RKO (cell line): ENCODE data around the gene SULT2B1.
A peak's percentile ranks its signal among the peaks of the same experiment; 100 is the strongest.
"Not testable (repeated sequence)": the region's sequence is repeated elsewhere in the genome, so short reads cannot be mapped to it uniquely, and the experiment has no call there.

Experiments used
- DNase-seq: peaks from one replicate; pipeline ENCODE4 v3.0.0-alpha.2; 2016; ENCODE audit warnings: low spot score

The SULT2B1 gene

DNA sequence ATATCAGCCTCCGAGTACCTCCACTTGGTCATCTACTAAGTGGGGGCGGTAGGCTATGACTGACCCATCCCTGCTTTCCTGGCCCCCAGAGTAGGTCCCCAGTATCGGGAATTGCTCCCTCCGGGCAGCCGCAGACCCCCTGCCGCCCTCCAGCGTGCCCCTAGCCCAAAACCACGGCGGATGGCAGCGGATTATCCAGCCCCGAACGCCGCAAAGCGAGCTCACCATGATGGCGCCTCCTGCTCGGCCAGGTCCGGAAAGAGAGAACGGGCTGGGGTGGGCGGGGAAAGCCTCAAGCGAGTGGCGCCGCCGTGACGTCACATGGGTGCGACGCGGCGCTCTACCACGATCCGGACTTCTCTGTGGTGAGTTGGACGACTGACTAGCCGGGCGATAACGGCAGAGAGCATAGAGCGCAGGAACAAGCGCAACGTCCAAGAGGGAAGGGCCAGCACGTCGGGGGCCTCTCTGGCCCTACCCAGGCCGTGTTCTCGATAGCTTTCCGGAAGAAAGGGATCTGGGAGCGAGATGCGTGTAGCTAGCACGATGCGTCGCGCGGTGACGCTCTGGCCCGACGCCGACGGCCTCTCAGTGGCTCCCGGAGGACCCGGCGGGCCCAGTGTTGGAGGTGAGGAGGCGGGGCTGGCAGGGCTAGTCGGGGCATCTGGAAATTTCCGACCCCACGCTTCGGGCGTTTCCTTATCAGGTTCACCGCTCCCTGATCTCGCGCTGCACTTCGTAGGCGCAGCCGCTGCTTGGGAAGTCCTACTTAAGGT is 67.1 kb downstream of the SULT2B1 start, which contains the start of the genes RPL18 and SPHK2:
Gene RPL18, minus strand, starts transcription at position 263 of the 776 bp plus-strand sequence. Its CDS starts 35 bp downstream, at position 228.
Gene SPHK2, plus strand, starts transcription at position 591 of the 776 bp plus-strand sequence. CDS start 1,009 bp downstream, outside the sequence.
- peak; percentile 99 for DNase-seq

DNA sequence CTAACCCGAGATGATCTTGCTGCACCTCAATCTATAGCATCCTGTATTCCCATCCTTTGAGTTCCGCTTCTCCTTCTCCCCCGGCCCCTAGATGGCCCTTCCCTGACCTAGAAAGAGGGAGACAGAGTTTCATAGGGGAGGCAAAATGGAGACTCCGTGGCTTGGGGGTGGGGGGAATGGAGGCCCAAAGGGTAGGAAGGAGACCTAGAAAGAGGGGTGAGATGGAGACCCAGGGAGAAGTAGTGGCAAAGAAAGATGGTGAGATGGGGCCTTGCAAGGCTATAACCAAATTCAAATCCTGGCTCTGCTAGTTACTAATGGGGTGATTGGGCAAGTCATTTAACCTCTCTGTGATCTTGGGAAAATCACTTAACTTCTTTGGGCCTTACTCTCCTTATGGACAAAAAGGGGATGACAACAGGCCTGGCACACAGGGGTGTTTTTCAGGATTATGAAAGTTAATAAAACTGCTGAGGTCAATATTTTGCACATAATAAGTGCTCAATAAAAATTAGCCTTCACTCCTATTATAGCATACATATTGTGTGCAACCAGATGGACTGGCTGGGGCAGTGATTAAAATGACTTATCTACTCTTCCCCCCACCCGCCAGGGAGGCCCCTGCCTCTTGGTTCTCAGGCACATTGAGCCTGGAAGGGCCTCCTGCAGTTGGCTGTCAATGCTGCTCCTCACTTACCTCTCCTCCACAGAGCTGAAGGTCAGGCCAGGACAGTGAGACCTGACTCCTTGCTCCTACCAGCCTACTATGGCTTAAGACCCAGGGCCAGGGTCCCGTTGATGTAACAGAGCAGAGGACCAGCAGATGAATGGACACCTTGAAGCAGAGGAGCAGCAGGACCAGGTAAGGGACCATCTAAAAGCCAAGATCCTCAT is 68.0 kb downstream of the SULT2B1 start:
- peak; percentile 52 for DNase-seq

DNA sequence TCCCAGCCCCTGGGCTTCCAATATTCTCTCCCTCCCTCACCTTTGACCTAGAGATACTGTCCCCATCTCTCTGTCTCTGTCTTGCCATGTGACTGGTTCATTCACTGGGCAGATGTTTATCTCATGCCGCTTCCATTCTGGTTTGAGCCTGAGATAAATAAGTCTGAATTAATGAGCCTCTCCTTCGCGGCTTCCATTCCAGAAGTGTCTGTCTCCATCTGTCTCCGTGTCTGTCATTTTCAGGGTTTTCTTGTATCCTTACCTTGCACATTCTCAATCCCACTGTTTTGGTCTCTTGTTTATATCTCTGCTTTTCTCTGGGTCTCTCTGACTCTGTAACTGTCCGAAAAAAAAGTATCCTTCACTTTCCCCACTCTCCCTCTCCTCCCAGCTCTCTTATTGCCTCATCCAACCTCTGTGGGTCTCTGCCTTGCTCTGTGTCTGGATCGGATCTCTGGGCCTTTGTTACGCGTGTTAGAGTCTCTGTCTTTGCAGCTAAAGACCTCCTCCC is 71.6 kb downstream of the SULT2B1 start:
- DNase-seq = no peak

- DNase-seq = no peak
Observed at GRCh38 chr19:48624067-48624594, 72.2 kb downstream of the SULT2B1 start.

- DNase-seq = no peak
Observed at GRCh38 chr19:48624791-48625723, 73.1 kb downstream of the SULT2B1 start.

DNA sequence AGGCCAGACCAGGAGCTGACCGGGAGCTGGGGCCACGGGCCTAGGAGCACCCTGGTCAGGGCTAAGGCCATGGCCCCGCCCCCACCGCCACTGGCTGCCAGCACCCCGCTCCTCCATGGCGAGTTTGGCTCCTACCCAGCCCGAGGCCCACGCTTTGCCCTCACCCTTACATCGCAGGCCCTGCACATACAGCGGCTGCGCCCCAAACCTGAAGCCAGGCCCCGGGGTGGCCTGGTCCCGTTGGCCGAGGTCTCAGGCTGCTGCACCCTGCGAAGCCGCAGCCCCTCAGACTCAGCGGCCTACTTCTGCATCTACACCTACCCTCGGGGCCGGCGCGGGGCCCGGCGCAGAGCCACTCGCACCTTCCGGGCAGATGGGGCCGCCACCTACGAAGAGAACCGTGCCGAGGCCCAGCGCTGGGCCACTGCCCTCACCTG is 73.9 kb downstream of the SULT2B1 start:
- DNase-seq = no peak

- no peak for DNase-seq
Observed at GRCh38 chr19:48627201-48627864, 75.4 kb downstream of the SULT2B1 start.

- DNase-seq = no peak
Observed at GRCh38 chr19:48627865-48628314, 75.9 kb downstream of the SULT2B1 start.

DNA sequence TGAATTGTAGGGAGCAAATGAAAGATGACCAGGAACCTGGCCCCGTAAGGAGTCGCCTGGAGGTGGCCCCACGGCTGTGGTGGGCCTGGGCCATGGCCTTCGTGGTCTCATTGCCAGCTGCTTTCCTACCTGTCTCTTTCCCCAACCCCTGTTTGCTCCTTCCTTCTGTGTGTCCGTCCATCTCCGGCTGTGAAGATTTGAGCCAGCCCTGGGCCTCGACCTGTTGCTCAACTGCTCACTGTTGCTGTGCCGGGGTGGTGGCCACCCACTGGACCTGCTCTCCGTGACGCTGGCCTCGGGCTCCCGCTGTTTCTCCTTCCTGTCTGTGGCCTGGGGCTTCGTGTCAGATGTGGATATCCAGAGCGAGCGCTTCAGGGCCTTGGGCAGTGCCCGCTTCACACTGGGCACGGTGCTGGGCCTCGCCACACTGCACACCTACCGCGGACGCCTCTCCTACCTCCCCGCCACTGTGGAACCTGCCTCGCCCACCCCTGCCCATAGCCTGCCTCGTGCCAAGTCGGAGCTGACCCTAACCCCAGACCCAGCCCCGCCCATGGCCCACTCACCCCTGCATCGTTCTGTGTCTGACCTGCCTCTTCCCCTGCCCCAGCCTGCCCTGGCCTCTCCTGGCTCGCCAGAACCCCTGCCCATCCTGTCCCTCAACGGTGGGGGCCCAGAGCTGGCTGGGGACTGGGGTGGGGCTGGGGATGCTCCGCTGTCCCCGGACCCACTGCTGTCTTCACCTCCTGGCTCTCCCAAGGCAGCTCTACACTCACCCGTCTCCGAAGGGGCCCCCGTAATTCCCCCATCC is 76.7 kb downstream of the SULT2B1 start:
- no peak for DNase-seq

DNA sequence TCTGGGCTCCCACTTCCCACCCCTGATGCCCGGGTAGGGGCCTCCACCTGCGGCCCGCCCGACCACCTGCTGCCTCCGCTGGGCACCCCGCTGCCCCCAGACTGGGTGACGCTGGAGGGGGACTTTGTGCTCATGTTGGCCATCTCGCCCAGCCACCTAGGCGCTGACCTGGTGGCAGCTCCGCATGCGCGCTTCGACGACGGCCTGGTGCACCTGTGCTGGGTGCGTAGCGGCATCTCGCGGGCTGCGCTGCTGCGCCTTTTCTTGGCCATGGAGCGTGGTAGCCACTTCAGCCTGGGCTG is 77.3 kb downstream of the SULT2B1 start:
- DNase-seq = no peak

DNA sequence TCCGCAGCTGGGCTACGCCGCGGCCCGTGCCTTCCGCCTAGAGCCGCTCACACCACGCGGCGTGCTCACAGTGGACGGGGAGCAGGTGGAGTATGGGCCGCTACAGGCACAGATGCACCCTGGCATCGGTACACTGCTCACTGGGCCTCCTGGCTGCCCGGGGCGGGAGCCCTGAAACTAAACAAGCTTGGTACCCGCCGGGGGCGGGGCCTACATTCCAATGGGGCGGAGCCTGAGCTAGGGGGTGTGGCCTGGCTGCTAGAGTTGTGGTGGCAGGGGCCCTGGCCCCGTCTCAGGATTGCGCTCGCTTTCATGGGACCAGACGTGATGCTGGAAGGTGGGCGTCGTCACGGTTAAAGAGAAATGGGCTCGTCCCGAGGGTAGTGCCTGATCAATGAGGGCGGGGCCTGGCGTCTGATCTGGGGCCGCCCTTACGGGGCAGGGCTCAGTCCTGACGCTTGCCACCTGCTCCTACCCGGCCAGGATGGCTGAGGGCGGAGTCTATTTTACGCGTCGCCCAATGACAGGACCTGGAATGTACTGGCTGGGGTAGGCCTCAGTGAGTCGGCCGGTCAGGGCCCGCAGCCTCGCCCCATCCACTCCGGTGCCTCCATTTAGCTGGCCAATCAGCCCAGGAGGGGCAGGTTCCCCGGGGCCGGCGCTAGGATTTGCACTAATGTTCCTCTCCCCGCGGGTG is 77.8 kb downstream of the SULT2B1 start:
- peak; percentile 92 for DNase-seq

GRCh38 chr19:48630296-48631063 is 78.5 kb downstream of the SULT2B1 start:
- peak; percentile 74 for DNase-seq

DNA sequence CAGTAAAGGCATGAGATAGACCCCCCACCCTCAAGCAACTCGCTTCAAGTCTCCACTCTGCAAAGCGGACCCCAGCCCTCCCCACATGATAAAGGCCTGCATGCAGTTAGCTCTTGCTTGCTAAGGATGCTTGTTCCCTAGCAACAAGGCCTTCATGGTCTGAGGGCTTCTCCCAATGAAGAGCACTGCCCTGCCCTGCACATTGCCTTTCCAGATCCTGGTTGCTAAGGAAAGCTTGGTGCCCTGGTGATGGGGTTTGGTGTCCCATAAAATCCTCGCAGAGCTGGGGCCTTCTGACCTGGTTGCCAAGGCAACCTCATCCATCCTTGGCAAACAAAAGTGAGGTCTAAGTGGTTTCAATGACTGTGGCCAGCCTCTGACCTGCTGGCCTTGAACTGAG is 79.3 kb downstream of the SULT2B1 start:
- DNase-seq = no peak

DNA sequence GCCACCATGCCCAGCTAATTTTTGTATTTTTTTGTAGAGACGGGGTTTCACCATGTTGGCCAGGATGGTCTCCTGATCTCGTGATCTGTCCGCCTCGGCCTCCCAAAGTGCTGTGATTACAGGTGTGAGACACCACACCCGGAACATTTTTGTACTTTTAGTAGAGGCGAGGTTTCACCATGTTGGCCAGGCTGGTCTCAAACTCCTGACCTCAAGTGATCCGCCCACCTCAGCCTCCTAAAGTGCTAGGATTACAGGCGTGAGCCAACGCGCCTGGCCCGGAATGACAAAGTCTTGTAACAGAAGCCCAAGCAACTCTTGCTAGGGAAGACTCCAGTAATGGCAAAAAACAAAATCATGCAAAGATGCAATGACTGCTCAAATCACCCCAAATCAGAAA is 80.3 kb downstream of the SULT2B1 start:
- DNase-seq = not testable (repeated sequence)

GRCh38 chr19:48632692-48633147 is 80.7 kb downstream of the SULT2B1 start:
- no peak for DNase-seq

DNA sequence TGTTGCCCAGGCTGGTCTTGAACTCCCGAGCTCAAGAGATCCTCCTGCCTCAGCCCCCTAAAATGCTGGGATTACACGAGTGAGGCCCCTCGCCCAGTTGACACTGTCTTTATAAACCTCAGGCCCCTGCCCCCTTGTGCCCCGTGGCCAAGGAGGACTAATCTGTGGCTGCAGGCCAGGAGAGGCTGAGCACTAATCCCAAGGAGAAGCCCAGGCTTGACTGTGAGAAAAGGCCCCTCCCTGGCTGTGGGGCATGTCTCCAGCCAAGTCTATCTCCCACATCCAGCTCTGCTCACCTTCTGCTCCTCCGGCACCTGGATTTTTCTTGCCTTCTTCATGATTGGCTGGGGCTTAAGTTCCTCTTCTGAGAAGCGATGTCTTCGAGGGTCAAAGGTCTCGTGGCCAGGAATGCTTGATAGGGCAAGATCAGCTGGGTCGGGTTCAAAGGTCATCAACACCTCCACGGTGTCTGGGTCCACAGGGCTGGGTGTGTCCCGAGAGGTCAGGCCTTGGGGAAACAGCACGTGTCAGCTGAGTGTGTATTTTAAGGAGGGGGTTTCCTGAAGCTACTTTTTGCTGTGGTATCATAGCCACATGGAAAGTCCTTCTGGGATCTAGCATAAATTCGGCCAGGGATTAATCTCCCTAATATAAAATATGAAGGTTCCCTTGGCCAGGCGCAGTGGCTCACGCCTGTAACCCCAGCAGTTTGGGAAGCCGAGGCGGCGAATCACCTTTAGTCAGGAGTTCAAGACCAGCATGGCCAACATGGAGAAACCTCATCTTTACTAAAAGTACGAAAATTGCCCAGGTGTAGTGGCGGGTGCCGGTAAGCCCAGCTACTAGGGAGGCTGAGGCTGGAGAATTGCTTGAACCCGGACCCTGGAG is 81.4 kb downstream of the SULT2B1 start:
- DNase-seq = no peak

DNA sequence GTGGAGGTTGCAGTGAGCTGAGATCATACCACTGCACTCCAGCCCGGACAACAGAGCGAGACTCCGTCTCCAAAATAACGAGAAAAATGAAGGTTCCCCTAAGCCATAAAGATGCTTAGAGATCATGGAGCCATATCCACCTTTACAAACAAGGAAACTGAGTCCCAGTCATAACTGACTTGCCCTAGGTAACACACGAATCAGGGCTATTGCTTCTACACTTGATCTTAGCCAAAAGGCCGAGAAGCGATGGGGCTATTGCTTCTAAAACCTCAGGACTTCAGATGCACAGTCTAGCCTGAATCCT is 82.0 kb downstream of the SULT2B1 start:
- DNase-seq = no peak
